Karpas-422 (cell line): ENCODE measurements around the gene SP1. TPM values are rescaled to one million over a fixed set of nuclear protein-coding genes. Genes with fewer than 3 reads are reported as not detected.
"Not testable (repeated sequence)": the region's sequence is repeated elsewhere in the genome, so short reads cannot be mapped to it uniquely, and the experiment has no call there.

Source experiments
- DNase-seq: peaks from one replicate; pipeline ENCODE4 v3.0.0-alpha.2; 2015
- H2AFZ ChIP-seq: fragments of 200-600 bp; sonication (generic); 2 replicates; pipeline ENCODE4 v1.6.1; 2014; ENCODE audit warnings: antibody characterized with exemption, low read length, mixed read lengths
- H3K27ac ChIP-seq: fragments of 200-600 bp; sonication (generic); 2 replicates; pipeline ENCODE4 v1.5.1; 2014; ENCODE audit warnings: mild to moderate bottlenecking, low read length, moderate library complexity
- H3K27me3 ChIP-seq: fragments of 200-600 bp; sonication (generic); 2 replicates; pipeline ENCODE4 v1.6.1; 2014; ENCODE audit warnings: low read length, mixed read lengths
- H3K36me3 ChIP-seq: fragments of 200-600 bp; sonication (generic); 2 replicates; pipeline ENCODE4 v1.6.1; 2014; ENCODE audit warnings: low read length, mixed read lengths; ENCODE audit not compliant: insufficient read depth
- H3K4me1 ChIP-seq: fragments of 200-600 bp; sonication (generic); 2 replicates; pipeline ENCODE4 v1.6.1; 2014; ENCODE audit warnings: mild to moderate bottlenecking, low read length, mixed read lengths
- H3K4me2 ChIP-seq: fragments of 200-600 bp; sonication (generic); 2 replicates; pipeline ENCODE4 v1.6.1; 2014; ENCODE audit warnings: low read length, low read depth, mild to moderate bottlenecking; ENCODE audit not compliant: poor library complexity, severe bottlenecking
- H3K4me3 ChIP-seq: fragments of 200-600 bp; sonication (generic); 2 replicates; pipeline ENCODE4 v1.5.1; 2014; ENCODE audit warnings: mild to moderate bottlenecking, antibody characterized with exemption, low read length, mixed read lengths
- H3K79me2 ChIP-seq: fragments of 200-600 bp; sonication (generic); 2 replicates; pipeline ENCODE4 v1.6.1; 2014; ENCODE audit warnings: mild to moderate bottlenecking, low read length, mixed read lengths
- H3K9ac ChIP-seq: fragments of 200-600 bp; sonication (generic); 2 replicates; pipeline ENCODE4 v1.6.0; 2014; ENCODE audit warnings: low read length
- H3K9me2 ChIP-seq: fragments of 200-600 bp; sonication (generic), shearing (Covaris generic); replicated peaks from 2 replicates; pipeline ENCODE4 v1.6.0; 2014; ENCODE audit warnings: mild to moderate bottlenecking, low read length, moderate library complexity; ENCODE audit not compliant: insufficient read depth
- H3K9me3 ChIP-seq: fragments of 300-700, 200-600 bp; sonication (generic); 2 replicates; pipeline ENCODE4 v1.6.1; 2014; ENCODE audit warnings: low read length, mixed read lengths
- H4K20me1 ChIP-seq: fragments of 200-600 bp; sonication (generic); 2 replicates; pipeline ENCODE4 v1.6.1; 2014; ENCODE audit warnings: mild to moderate bottlenecking, antibody characterized with exemption, low read length, low read depth; ENCODE audit not compliant: insufficient read depth
- total RNA-seq: library from RNA; depleted of rRNA; stranded (reverse); fragments of >200 nt; shearing (Covaris generic); gene quantifications from 2 replicates; pipeline ENCODE4 v1.2.3, GENCODE V29; 2014; ENCODE audit warnings: low replicate concordance

SP1 gene
- total RNA-seq, 1 experiment from 2014 or later, result 36.5 TPM

DNA sequence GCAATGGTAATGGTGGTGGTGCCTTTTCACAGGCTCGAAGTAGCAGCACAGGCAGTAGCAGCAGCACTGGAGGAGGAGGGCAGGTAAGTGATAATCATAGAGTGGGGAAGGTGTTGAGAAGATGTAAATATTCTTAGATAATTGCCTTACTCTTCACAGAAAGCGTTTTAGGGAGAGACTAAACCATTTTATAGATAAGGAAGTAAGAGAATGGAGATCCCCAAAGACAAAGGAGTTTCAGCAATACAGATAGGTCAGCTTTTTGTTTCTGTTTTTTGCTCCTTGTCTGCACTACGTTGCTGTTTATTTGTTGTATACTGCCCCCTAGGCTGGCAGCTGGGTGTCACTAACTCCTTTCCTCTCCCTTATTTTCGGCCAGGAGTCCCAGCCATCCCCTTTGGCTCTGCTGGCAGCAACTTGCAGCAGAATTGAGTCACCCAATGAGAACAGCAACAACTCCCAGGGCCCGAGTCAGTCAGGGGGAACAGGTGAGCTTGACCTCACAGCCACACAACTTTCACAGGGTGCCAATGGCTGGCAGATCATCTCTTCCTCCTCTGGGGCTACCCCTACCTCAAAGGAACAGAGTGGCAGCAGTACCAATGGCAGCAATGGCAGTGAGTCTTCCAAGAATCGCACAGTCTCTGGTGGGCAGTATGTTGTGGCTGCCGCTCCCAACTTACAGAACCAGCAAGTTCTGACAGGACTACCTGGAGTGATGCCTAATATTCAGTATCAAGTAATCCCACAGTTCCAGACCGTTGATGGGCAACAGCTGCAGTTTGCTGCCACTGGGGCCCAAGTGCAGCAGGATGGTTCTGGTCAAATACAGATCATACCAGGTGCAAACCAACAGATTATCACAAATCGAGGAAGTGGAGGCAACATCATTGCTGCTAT lies 2.0 kb downstream of the SP1 start:
- no peaks in the 10 kb centered on the region for H3K27me3 ChIP-seq
- DNase-seq, result peak; percentile 60
- H3K79me2 ChIP-seq, result peaks cover 51% of the 10 kb centered on the region
- no peaks in the 10 kb centered on the region for H3K9me2 ChIP-seq
- H3K4me2 ChIP-seq, result peak overlapping the region; percentile 88
- H3K4me1 ChIP-seq, result peaks cover 53% of the 10 kb centered on the region
- peak overlapping the region; percentile 27; the same call in 1 of the 2 replicates for H3K27ac ChIP-seq
- H3K36me3 ChIP-seq, result peaks cover 12% of the 10 kb centered on the region
- no peaks in the 10 kb centered on the region for H3K9me3 ChIP-seq
- no peak overlapping the region for H2AFZ ChIP-seq
- peak overlapping the region; percentile 72 for H3K4me3 ChIP-seq
- peak overlapping the region; percentile 70 for H3K9ac ChIP-seq
- no peaks in the 10 kb centered on the region for H4K20me1 ChIP-seq

DNA sequence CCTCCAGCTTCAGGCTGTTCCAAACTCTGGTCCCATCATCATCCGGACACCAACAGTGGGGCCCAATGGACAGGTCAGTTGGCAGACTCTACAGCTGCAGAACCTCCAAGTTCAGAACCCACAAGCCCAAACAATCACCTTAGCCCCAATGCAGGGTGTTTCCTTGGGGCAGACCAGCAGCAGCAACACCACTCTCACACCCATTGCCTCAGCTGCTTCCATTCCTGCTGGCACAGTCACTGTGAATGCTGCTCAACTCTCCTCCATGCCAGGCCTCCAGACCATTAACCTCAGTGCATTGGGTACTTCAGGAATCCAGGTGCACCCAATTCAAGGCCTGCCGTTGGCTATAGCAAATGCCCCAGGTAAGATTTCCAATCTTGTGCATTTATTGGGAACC lies 3.3 kb downstream of the SP1 start:
- Histone ChIP-seq H3K4me1 (peaks cover 62% of the 10 kb centered on the region), H3K27ac (no peak overlapping the region), H3K4me2 (peak overlapping the region; percentile 4), H3K4me3 (no peak overlapping the region), H4K20me1 (no peaks in the 10 kb centered on the region), H3K9ac (peak overlapping the region; percentile 5; the same call in 1 of the 2 replicates), H3K79me2 (peaks cover 64% of the 10 kb centered on the region), H3K27me3 (no peaks in the 10 kb centered on the region), H3K9me2 (no peaks in the 10 kb centered on the region), H2AFZ (no peak overlapping the region), H3K36me3 (peaks cover 12% of the 10 kb centered on the region), H3K9me3 (no peaks in the 10 kb centered on the region)
- no peak for DNase-seq

DNA sequence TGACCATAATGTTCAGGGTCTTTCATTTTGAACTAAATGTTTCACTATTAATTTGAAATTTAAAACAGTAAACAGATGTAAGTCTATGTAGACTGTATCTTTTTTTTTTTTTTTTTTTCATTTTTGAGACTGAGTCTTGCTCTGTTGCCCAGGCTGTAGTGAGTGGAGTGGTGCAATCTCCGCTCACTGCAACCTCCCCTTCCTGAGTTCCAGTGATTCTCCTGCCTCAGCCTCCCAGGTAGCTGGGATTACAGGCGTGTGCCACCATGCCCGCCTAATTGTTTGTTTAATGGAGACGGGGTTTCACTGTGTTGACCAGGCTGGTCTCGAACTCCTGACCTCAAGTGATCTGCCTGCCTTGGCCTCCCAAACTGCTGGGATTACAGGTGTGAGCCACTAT lies 6.4 kb downstream of the SP1 start:
- peaks cover 88% of the 10 kb centered on the region for H3K79me2 ChIP-seq
- not testable (repeated sequence) for H4K20me1 ChIP-seq, DNase-seq, H3K4me3 ChIP-seq, H3K27ac ChIP-seq, H3K9me2 ChIP-seq, H3K9me3 ChIP-seq, H3K27me3 ChIP-seq, H2AFZ ChIP-seq, H3K9ac ChIP-seq
- peak overlapping the region; percentile 9 for H3K4me2 ChIP-seq
- H3K4me1 ChIP-seq, result peaks cover 72% of the 10 kb centered on the region
- peaks cover 12% of the 10 kb centered on the region for H3K36me3 ChIP-seq

DNA sequence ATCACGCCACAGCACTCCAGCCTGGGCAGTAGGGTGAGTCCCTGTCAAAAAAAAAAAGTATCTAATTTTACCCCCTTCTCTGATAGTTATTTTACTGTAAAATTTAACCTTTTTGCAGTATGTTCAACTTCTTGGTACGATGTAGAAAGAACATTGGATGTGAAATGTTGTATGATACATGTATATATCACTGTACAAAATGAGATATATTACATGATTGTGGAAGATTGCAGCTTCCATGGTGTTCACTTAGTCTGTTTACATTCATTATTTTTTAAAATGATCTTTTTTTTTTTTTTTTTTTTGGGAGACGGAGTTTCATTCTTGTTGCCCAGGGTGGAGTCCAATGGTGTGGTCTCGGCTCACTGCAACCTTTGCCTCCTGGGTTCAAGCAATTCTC lies 9.0 kb downstream of the SP1 start:
- H2AFZ ChIP-seq, result no peak overlapping the region
- H3K79me2 ChIP-seq, result peaks cover 83% of the 10 kb centered on the region
- DNase-seq, result no peak
- H3K9me3 ChIP-seq, result no peaks in the 10 kb centered on the region
- H3K9me2 ChIP-seq, result no peaks in the 10 kb centered on the region
- peaks cover 50% of the 10 kb centered on the region for H3K4me1 ChIP-seq
- H3K27me3 ChIP-seq, result no peaks in the 10 kb centered on the region
- peak overlapping the region; percentile 34 for H3K4me2 ChIP-seq
- H3K36me3 ChIP-seq, result no peaks in the 10 kb centered on the region; the same call in 1 of the 2 replicates
- no peak overlapping the region for H3K4me3 ChIP-seq
- no peak overlapping the region for H3K9ac ChIP-seq
- no peaks in the 10 kb centered on the region for H4K20me1 ChIP-seq
- no peak overlapping the region for H3K27ac ChIP-seq

DNA sequence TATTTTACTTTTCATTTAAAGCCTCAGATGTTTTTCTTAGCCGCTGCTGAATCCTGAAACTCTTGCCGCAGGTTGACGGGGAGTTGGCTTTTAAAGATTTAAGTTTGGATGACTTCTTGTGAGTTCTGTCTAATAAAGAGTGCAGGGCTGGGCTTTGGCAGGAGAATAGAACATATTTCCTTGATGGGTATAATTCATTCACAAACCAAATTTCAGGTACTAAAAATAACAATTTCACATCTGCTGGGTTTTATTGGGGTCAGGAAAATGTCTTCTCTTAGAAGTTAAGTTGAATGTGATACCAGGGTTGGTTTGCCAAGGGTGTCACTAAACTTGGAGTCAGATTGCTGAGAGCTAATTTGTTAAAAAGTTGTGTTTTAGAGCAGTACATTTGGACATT lies 9.7 kb downstream of the SP1 start:
- Histone ChIP-seq H3K36me3 (no peaks in the 10 kb centered on the region), H3K4me1 (peaks cover 50% of the 10 kb centered on the region), H3K4me3 (no peak overlapping the region), H2AFZ (no peak overlapping the region), H3K9me3 (no peaks in the 10 kb centered on the region), H3K27ac (peak overlapping the region; percentile 38; the same call in 1 of the 2 replicates), H3K9ac (no peak overlapping the region), H3K4me2 (peak overlapping the region; percentile 34), H3K9me2 (no peaks in the 10 kb centered on the region), H4K20me1 (no peaks in the 10 kb centered on the region), H3K27me3 (no peaks in the 10 kb centered on the region), H3K79me2 (peaks cover 81% of the 10 kb centered on the region)
- DNase-seq, result no peak

DNA sequence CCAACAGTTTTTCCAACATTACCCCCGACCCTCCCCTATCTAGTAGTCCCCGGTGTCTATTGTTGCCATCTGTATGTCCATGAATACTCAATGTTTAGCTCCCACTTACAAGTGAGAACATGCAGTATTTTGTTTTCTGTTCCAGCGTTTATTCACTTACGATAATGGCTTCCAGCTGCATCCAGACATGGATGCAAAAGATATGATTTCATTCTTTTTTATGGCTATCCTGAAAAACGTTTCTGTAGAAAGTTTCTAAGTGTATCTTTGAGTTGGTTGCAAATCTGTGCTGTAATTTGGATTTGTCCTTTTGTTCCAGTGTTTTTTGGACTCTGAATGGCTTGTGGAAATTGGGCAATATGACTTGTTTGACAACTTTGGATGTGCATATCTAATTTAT lies 11.7 kb downstream of the SP1 start:
- Histone ChIP-seq H4K20me1 (no peaks in the 10 kb centered on the region), H3K4me1 (peaks cover 40% of the 10 kb centered on the region), H3K9me3 (no peaks in the 10 kb centered on the region), H2AFZ (no peak overlapping the region), H3K4me3 (no peak overlapping the region), H3K9me2 (no peaks in the 10 kb centered on the region), H3K4me2 (no peak overlapping the region), H3K27me3 (no peaks in the 10 kb centered on the region), H3K79me2 (peaks cover 83% of the 10 kb centered on the region), H3K27ac (no peak overlapping the region), H3K36me3 (no peaks in the 10 kb centered on the region), H3K9ac (no peak overlapping the region)
- no peak for DNase-seq

DNA sequence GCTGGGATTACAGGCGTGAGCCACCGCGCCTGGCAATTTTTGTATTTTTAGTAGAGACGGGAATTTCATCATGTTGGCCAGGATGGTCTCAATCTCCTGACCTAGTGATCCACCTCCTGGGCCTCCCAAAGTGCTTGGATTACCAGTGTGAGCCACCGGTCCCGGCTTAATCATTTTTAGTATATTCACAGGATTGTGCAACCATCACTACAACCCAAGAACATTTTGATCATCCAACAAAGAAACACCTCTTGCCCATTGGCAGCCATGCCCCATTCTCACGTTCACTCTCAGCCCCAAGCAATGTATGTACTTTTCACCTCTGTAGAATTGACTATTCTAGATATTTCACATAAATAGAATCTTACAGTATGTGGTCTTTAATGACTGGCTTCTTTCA lies 19.9 kb downstream of the SP1 start:
- Histone ChIP-seq H3K9ac (no peak overlapping the region), H3K4me3 (no peak overlapping the region), H4K20me1 (no peaks in the 10 kb centered on the region), H3K27ac (no peak overlapping the region), H3K9me3 (no peaks in the 10 kb centered on the region), H3K27me3 (no peaks in the 10 kb centered on the region), H3K9me2 (no peaks in the 10 kb centered on the region), H3K4me2 (no peak overlapping the region), H3K79me2 (peaks cover 63% of the 10 kb centered on the region), H2AFZ (no peak overlapping the region), H3K36me3 (no peaks in the 10 kb centered on the region), H3K4me1 (no peaks in the 10 kb centered on the region)
- no peak for DNase-seq

DNA sequence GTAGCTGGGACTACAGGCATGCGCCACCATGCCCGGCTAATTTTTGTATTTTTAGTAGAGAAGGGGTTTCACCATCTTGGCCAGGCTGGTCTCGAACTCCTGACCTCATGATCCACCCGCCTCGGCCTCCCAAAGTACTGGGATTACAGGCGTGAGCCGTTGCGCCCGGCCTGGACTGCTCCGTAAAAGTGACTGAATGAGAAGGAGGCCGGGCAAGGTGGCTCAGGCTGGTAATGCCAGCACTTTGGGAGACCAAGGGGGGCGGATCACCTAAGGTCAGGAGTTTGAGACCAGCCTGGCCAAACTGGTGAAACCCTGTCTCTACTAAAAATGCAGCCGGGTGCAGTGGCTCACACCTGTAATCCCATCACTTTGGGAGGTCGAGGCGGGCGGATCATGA lies 22.4 kb downstream of the SP1 start:
- not testable (repeated sequence) for DNase-seq, H3K4me2 ChIP-seq, H3K4me3 ChIP-seq, H3K27me3 ChIP-seq, H4K20me1 ChIP-seq, H3K27ac ChIP-seq, H3K36me3 ChIP-seq, H3K9me3 ChIP-seq, H3K4me1 ChIP-seq, H3K9me2 ChIP-seq, H3K9ac ChIP-seq, H2AFZ ChIP-seq
- peaks cover 53% of the 10 kb centered on the region for H3K79me2 ChIP-seq
